Fibroblast of skin of right biceps (primary cell): ENCODE measurements around the gene PIP5K1B.

Source experiments
- DNase-seq: peaks from one replicate; pipeline ENCODE4 v3.0.0-alpha.2; 2013

PIP5K1B gene

GRCh38 chr9:68709291-68710110 is 4.5 kb downstream of the PIP5K1B start:
- DNase-seq = no peak

GRCh38 chr9:68710111-68710471 is 5.1 kb downstream of the PIP5K1B start:
- DNase-seq = no peak

- DNase-seq = no peak
Observed at GRCh38 chr9:68711281-68711680, 6.2 kb downstream of the PIP5K1B start.

GRCh38 chr9:68711932-68712331 is 6.9 kb downstream of the PIP5K1B start:
- no peak for DNase-seq

- no peak for DNase-seq
Observed at GRCh38 chr9:68714416-68715180, 9.6 kb downstream of the PIP5K1B start.

GRCh38 chr9:68715181-68715456 is 10.1 kb downstream of the PIP5K1B start:
- no peak for DNase-seq

- DNase-seq = no peak
Observed at GRCh38 chr9:68717552-68718443, 12.8 kb downstream of the PIP5K1B start.

GRCh38 chr9:68719847-68720246 is 14.8 kb downstream of the PIP5K1B start:
- DNase-seq = no peak

- no peak for DNase-seq
Observed at GRCh38 chr9:68720656-68721313, 15.7 kb downstream of the PIP5K1B start.

- DNase-seq = no peak
Observed at GRCh38 chr9:68721666-68722330, 16.8 kb downstream of the PIP5K1B start.

GRCh38 chr9:68725070-68725469 is 20.0 kb downstream of the PIP5K1B start:
- DNase-seq = no peak

GRCh38 chr9:68726489-68726888 is 21.4 kb downstream of the PIP5K1B start:
- no peak for DNase-seq

GRCh38 chr9:68727636-68728035 is 22.6 kb downstream of the PIP5K1B start:
- DNase-seq = no peak

GRCh38 chr9:68728731-68729130 is 23.7 kb downstream of the PIP5K1B start:
- DNase-seq = no peak

GRCh38 chr9:68730570-68731235 is 25.7 kb downstream of the PIP5K1B start:
- DNase-seq = no peak

GRCh38 chr9:68731857-68732256 is 26.8 kb downstream of the PIP5K1B start:
- DNase-seq = no peak

- no peak for DNase-seq
Observed at GRCh38 chr9:68732405-68733020, 27.5 kb downstream of the PIP5K1B start.

GRCh38 chr9:68733021-68733405 is 28.0 kb downstream of the PIP5K1B start:
- DNase-seq = no peak

GRCh38 chr9:68738358-68738757 is 33.3 kb downstream of the PIP5K1B start:
- no peak for DNase-seq

- no peak for DNase-seq
Observed at GRCh38 chr9:68739621-68740174, 34.7 kb downstream of the PIP5K1B start.

- no peak for DNase-seq
Observed at GRCh38 chr9:68740561-68740960, 35.5 kb downstream of the PIP5K1B start.
